Tibial nerve (tissue), 4 donors: ENCODE data around the gene FERMT3. TPM values are rescaled to one million over a fixed set of nuclear protein-coding genes. Genes with fewer than 3 reads are reported as not detected.

Experiments used
- DNase-seq, 2 donors: peaks; one replicate each; pipeline ENCODE4 v3.0.0-alpha.2; 2019; ENCODE audit warnings: low spot score in 2 of 2
- H3K27ac ChIP-seq, 4 donors: fragments of 200-600 bp; sonication (generic) in 3 of 4; one replicate each; pipeline ENCODE4 v1.5.1; 2017 to 2019; ENCODE audit warnings: mild to moderate bottlenecking in 1 of 4
- H3K27me3 ChIP-seq, 2 donors: fragments of 200-600 bp; sonication (generic) in 1 of 2; one replicate each; pipeline versions ENCODE4 v1.5.1 to v1.6.0; 2017 to 2019
- H3K36me3 ChIP-seq, 3 donors: fragments of 200-600 bp; sonication (generic); one replicate each; pipeline ENCODE4 v1.5.1; 2018 to 2019
- H3K4me1 ChIP-seq, 4 donors: fragments of 200-600 bp; sonication (generic) in 3 of 4; one replicate each; pipeline ENCODE4 v1.5.1; 2017 to 2019
- H3K4me3 ChIP-seq, 4 donors: fragments of 200-600 bp; sonication (generic) in 3 of 4; one replicate each; pipeline ENCODE4 v1.5.1; 2017 to 2019; ENCODE audit warnings: mild to moderate bottlenecking in 1 of 4, moderate library complexity in 1 of 4
- H3K9me3 ChIP-seq, 4 donors: fragments of 200-600 bp; sonication (generic) in 3 of 4; one replicate each; pipeline ENCODE4 v1.5.1; 2017 to 2019
- EP300 ChIP-seq, 2 donors: sonication (generic); formaldehyde crosslinking; IDR thresholded peaks; one replicate each; pipeline ENCODE4 v1.6.1; 2017; ENCODE audit warnings: antibody characterized with exemption in 2 of 2, mild to moderate bottlenecking in 1 of 2
- POLR2A ChIP-seq, 2 donors: fragments of 450-650 bp; IDR thresholded peaks; one replicate each; pipeline ENCODE4 v1.6.1; 2017; ENCODE audit warnings: antibody characterized with exemption in 2 of 2, mild to moderate bottlenecking in 2 of 2, moderate library complexity in 2 of 2
- WGBS, 2 donors: methylation state at CpG; one replicate each; pipeline ENCODE4 v1.1.5; 2018; 5-methylcytosine and 5-hydroxymethylcytosine counted together
- total RNA-seq, 4 donors: library from RNA; depleted of rRNA; stranded (reverse); fragments of >200 nt; gene quantifications; one replicate each; pipeline ENCODE4 v1.1.0, GENCODE V29; 2016
- TF ChIP-seq, protein P1 (sequence below), 5 experiments: fragments of 200-600 bp in 3 of 5; fragments of 450-650 bp in 2 of 5; sonication (generic) in 3 of 5; IDR thresholded peaks; one replicate each; pipeline ENCODE4 v1.5.1; 2016 to 2019; ENCODE audit warnings: antibody characterized with exemption in 5 of 5, mild to moderate bottlenecking in 3 of 5, moderate library complexity in 2 of 5

The FERMT3 gene
- total RNA-seq, 4 donors from 2014 or later = 17.2 to 83.1 (median 29.6) TPM

- no peak for TF ChIP-seq EP300 (IDR thresholded peaks at IDR 0.05)
- no peak for TF ChIP-seq POLR2A (IDR thresholded peaks at IDR 0.05)
- TF ChIP-seq, protein P1, sequence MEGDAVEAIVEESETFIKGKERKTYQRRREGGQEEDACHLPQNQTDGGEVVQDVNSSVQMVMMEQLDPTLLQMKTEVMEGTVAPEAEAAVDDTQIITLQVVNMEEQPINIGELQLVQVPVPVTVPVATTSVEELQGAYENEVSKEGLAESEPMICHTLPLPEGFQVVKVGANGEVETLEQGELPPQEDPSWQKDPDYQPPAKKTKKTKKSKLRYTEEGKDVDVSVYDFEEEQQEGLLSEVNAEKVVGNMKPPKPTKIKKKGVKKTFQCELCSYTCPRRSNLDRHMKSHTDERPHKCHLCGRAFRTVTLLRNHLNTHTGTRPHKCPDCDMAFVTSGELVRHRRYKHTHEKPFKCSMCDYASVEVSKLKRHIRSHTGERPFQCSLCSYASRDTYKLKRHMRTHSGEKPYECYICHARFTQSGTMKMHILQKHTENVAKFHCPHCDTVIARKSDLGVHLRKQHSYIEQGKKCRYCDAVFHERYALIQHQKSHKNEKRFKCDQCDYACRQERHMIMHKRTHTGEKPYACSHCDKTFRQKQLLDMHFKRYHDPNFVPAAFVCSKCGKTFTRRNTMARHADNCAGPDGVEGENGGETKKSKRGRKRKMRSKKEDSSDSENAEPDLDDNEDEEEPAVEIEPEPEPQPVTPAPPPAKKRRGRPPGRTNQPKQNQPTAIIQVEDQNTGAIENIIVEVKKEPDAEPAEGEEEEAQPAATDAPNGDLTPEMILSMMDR (IDR thresholded peaks at IDR 0.05) = no peak
- no peaks in the 10 kb centered on the region for H3K27me3 ChIP-seq
- 72 to 78% methylated on average over 6 to 8 of the region's 8 CpGs for WGBS, 2 donors
- H3K4me3 ChIP-seq = peak overlapping the region in 2 of 4 donors; percentile 61 to 96
- H3K9me3 ChIP-seq = no peaks in the 10 kb centered on the region
- no peak for DNase-seq
- H3K36me3 ChIP-seq = peaks cover 0 to 37% (median 0%) of the 10 kb centered on the region in 3 donors
- peak overlapping the region in 2 of 4 donors; percentile 75 to 89 for H3K27ac ChIP-seq
- H3K4me1 ChIP-seq = peaks cover 0 to 55% (median 21%) of the 10 kb centered on the region in 4 donors
These were observed 46.5 kb downstream of the FERMT3 start for GRCh38 chr11:64253043-64253442.

DNA sequence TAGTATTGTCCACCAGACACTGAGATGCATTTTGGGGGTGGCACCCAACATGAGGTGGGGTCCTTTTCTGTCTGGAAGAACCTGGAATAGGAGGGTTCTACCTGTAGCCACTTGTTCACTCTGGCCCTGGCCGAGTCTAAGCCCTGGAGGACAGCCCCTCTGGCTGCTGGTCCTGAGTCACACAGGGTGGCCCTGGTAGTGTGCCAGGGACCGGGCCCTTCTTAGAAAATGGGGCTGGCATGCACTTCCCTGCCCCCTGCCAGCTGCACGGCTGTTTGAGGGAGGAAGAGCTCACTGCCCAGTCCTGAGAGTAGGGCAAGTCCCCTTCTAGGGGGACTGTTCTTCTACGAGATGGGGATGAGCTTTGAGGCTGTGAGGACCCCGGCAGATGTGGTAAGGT is 47.0 kb downstream of the FERMT3 start:
- H3K4me3 ChIP-seq = no peak overlapping the region
- TF ChIP-seq EP300 (IDR thresholded peaks at IDR 0.05) (no peak), POLR2A (IDR thresholded peaks at IDR 0.05) (no peak)
- TF ChIP-seq, protein P1 (IDR thresholded peaks at IDR 0.05) = no peak
- WGBS, 2 donors = 32 to 43% methylated on average over 5 of the region's 5 CpGs

GRCh38 chr11:64254326-64254725 is 47.8 kb downstream of the FERMT3 start:
- Histone ChIP-seq H3K4me1 (peaks cover 0 to 42% (median 21%) of the 10 kb centered on the region in 4 donors), H3K4me3 (no peak overlapping the region), H3K36me3 (peaks cover 0 to 50% (median 6%) of the 10 kb centered on the region in 3 donors), H3K27ac (no peak overlapping the region), H3K27me3 (no peaks in the 10 kb centered on the region), H3K9me3 (no peaks in the 10 kb centered on the region)
- 69 to 81% methylated on average over 4 to 7 of the region's 7 CpGs for WGBS, 2 donors
- TF ChIP-seq, protein P1 (IDR thresholded peaks at IDR 0.05) = no peak
- no peak for TF ChIP-seq POLR2A (IDR thresholded peaks at IDR 0.05)
- no peak for TF ChIP-seq EP300 (IDR thresholded peaks at IDR 0.05)
- DNase-seq = no peak

More for the DNA sequence above, 47.0 kb downstream of the FERMT3 start:
- Histone ChIP-seq H3K36me3 (peaks cover 0 to 41% (median 0%) of the 10 kb centered on the region in 3 donors), H3K27ac (no peak overlapping the region), H3K27me3 (no peaks in the 10 kb centered on the region), H3K4me1 (peaks cover 0 to 50% (median 21%) of the 10 kb centered on the region in 4 donors), H3K9me3 (no peaks in the 10 kb centered on the region)
- no peak for DNase-seq

DNA sequence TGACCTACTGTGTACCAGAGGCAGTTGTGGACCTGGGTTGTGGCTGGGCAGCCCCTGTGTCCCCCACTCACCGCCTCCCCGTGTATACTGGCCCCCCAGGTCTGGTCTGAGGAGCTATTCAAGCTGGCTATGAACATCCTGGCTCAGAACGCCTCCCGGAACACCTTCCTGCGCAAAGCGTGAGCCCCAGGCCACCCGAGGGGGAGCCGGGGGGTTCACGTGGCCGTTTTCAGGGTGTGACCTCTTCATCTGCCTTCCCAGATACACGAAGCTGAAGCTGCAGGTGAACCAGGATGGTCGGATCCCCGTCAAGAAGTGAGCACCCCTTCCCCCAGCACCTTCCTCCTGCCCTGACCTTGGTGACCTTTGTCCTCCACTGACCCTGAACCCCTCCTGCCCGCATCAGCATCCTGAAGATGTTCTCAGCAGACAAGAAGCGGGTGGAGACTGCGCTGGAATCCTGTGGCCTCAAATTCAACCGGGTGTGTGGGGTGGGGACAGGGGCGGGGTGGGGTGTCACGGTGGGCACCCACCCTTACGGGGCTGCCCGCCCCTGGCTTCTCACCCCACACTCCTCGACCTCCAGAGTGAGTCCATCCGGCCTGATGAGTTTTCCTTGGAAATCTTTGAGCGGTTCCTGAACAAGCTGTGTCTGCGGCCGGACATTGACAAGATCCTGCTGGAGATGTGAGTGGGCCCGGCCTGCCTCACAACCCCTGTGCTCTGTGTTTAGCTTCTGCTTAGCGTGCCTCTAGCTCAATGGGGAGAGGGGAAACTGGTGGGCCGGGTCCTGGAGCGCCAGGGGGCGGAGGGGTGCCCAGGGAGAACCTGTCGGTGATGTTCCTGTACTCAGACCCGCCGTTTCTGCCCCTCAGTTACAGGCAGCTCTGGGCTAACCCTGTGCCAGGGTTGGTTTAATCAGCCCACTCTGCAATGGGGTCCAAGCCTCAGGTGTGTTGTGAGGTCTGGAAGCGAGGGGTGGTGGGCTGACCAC is 48.9 kb downstream of the FERMT3 start:
- H3K9me3 ChIP-seq = no peaks in the 10 kb centered on the region
- H3K27me3 ChIP-seq = no peaks in the 10 kb centered on the region
- TF ChIP-seq POLR2A (IDR thresholded peaks at IDR 0.05) (no peak), EP300 (IDR thresholded peaks at IDR 0.05) (no peak)
- TF ChIP-seq, protein P1 (IDR thresholded peaks at IDR 0.05) = no peak
- peaks cover 0 to 61% (median 6%) of the 10 kb centered on the region in 3 donors for H3K36me3 ChIP-seq
- 84 to 91% methylated on average over 17 to 28 of the region's 35 CpGs for WGBS, 2 donors
- no peak overlapping the region for H3K27ac ChIP-seq
- no peak for DNase-seq
- H3K4me3 ChIP-seq = no peak overlapping the region
- H3K4me1 ChIP-seq = peaks cover 0 to 32% (median 20%) of the 10 kb centered on the region in 4 donors

DNA sequence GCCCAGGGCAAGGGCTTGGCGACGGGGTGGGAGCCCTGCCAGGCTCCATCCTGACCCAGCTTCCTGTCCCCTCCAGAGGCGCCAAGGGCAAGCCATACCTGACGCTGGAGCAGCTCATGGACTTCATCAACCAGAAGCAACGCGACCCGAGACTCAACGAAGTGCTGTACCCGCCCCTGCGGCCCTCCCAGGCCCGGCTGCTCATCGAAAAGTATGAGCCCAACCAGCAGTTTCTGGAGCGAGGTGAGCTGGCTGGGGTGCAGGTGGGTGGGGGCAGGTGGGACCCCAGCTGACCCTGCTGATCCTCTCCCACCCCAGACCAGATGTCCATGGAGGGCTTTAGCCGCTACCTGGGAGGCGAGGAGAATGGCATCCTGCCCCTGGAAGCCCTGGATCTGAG is 49.8 kb downstream of the FERMT3 start:
- H3K27me3 ChIP-seq = no peaks in the 10 kb centered on the region
- no peak for DNase-seq
- WGBS, 2 donors = 75 to 93% methylated on average over 5 to 13 of the region's 15 CpGs
- peaks cover 0 to 25% (median 13%) of the 10 kb centered on the region in 4 donors for H3K4me1 ChIP-seq
- peaks cover 0 to 67% (median 6%) of the 10 kb centered on the region in 3 donors for H3K36me3 ChIP-seq
- no peaks in the 10 kb centered on the region for H3K9me3 ChIP-seq
- no peak overlapping the region for H3K27ac ChIP-seq
- TF ChIP-seq, protein P1 (IDR thresholded peaks at IDR 0.05) = no peak
- TF ChIP-seq POLR2A (IDR thresholded peaks at IDR 0.05) = no peak
- no peak for TF ChIP-seq EP300 (IDR thresholded peaks at IDR 0.05)
- no peak overlapping the region for H3K4me3 ChIP-seq
